ENCODE results near the gene ZC3HAV1L. TPM values are rescaled to one million over a fixed set of nuclear protein-coding genes. Genes with fewer than 3 reads are reported as not detected.

ZC3HAV1L gene
- total and polyA plus RNA-seq, 10 of the 15 experiments (the other 5 are each of a cell fraction or from before 2014, with no cell fraction given), result 0.09 to 16.3 (median 4.9) TPM

GRCh38 chr7:139047970-139048369, 12.1 kb upstream of the ZC3HAV1L start:
- FAIRE-seq (no peak), ATAC-seq (no peak), DNase-seq (ENCODE audit: low read depth, low spot score) (no peak)
- no peak overlapping the region for H2AFZ ChIP-seq (ENCODE audit: control insufficient read depth, low read depth, low read length)
- no peak overlapping the region for H3K9ac ChIP-seq (ENCODE audit: control insufficient read depth, insufficient read depth, low read length)
- 46% methylated on average over 3 of the region's 3 CpGs for WGBS (ENCODE audit: insufficient coverage, insufficient replicate concordance, low lambda C conversion rate, missing lambda C conversion rate)
- no peak overlapping the region for H3K4me2 ChIP-seq (ENCODE audit: control insufficient read depth, insufficient read depth)
- in situ Hi-C loops (cut with MboI) (no loop called here), intact Hi-C loops (cut with micrococcal nuclease; ENCODE audit: unreplicated experiment) (no loop called here)
- ChIA-PET RAD21 (ENCODE audit: unreplicated experiment) (no interaction called here), SMC1A (ENCODE audit: uncharacterized antibody, unreplicated experiment) (interaction anchor here (2.1 kb wide), 1 partner anchor 13 kb away, joined by 5 read pairs; no protein-coding TSS in a partner anchor), POLR2A (no interaction called here), CTCF (interaction anchor here (1.9 kb wide), 1 partner anchor 27 kb away, joined by 5 read pairs; no protein-coding TSS in a partner anchor)
- H3K4me3 ChIP-seq, result no peak overlapping the region
- H3K27me3 ChIP-seq (replicated peaks in 1 of 2; ENCODE audit: control insufficient read depth in 2 of 2, insufficient read depth in 2 of 2, low read length in 1 of 2), result no peaks in the 10 kb centered on the region
- no TSS peak for BruUV-seq (replicated peaks)
- peak; percentile 35 for TF ChIP-seq BCL3 (IDR thresholded peaks at IDR 0.05; ENCODE audit: borderline replicate concordance, insufficient read depth, low read depth, low read length, poor library complexity, severe bottlenecking)
- no peak for TF ChIP-seq NR2C2 (IDR thresholded peaks at IDR 0.05; ENCODE audit: borderline replicate concordance, control insufficient read depth, insufficient read length, low read depth)
- H3K79me2 ChIP-seq (ENCODE audit: control insufficient read depth, insufficient read depth, low read length), result no peaks in the 10 kb centered on the region
- H4K20me1 ChIP-seq (ENCODE audit: control insufficient read depth, insufficient read depth), result no peaks in the 10 kb centered on the region
- no peaks in the 10 kb centered on the region for H3K9me3 ChIP-seq (replicated peaks; ENCODE audit: control insufficient read depth, insufficient read depth, low read length)
- peaks cover 4% of the 10 kb centered on the region; the same call in 1 of the 2 replicates for H3K4me1 ChIP-seq (ENCODE audit: control insufficient read depth, insufficient read depth, low read length)
- no peak overlapping the region for H3K27ac ChIP-seq (ENCODE audit: control insufficient read depth, insufficient read depth)
- peaks cover 9 to 28% of the 10 kb centered on the region in 2 experiments for H3K36me3 ChIP-seq (ENCODE audit: control insufficient read depth in 2 of 2, insufficient read depth in 2 of 2, low read length in 1 of 2)

- no peak overlapping the region for H2AFZ ChIP-seq (ENCODE audit: control insufficient read depth, low read depth, low read length)
- H3K9ac ChIP-seq (ENCODE audit: control insufficient read depth, insufficient read depth, low read length), result no peak overlapping the region
- H3K27ac ChIP-seq (ENCODE audit: control insufficient read depth, insufficient read depth), result no peak overlapping the region
- H3K79me2 ChIP-seq (ENCODE audit: control insufficient read depth, insufficient read depth, low read length), result no peaks in the 10 kb centered on the region
- ChIA-PET SMC1A (ENCODE audit: uncharacterized antibody, unreplicated experiment) (interaction anchor here (0.7 to 1.7 kb wide), 3 partner anchors 9 to 29 kb away, joined by 3 to 4 read pairs (median 4); no protein-coding TSS in a partner anchor), RAD21 (ENCODE audit: unreplicated experiment) (interaction anchor here (0.6 kb wide), 1 partner anchor 26 kb away, joined by 4 read pairs; no protein-coding TSS in a partner anchor), CTCF (interaction anchor here (1.9 kb wide), 1 partner anchor 29 kb away, joined by 5 read pairs; no protein-coding TSS in a partner anchor), POLR2A (interaction anchor here (0.6 kb wide), 1 partner anchor 16 kb away, joined by 6 read pairs; no protein-coding TSS in a partner anchor)
- no TSS peak for BruUV-seq (replicated peaks)
- DNase-seq (ENCODE audit: low read depth, low spot score) (no peak), ATAC-seq (no peak), FAIRE-seq (no peak)
- no peak overlapping the region for H3K4me2 ChIP-seq (ENCODE audit: control insufficient read depth, insufficient read depth)
- intact Hi-C loops (cut with micrococcal nuclease; ENCODE audit: unreplicated experiment) (no loop called here), in situ Hi-C loops (cut with MboI) (no loop called here)
- H3K36me3 ChIP-seq (ENCODE audit: control insufficient read depth in 2 of 2, insufficient read depth in 2 of 2, low read length in 1 of 2), result peaks cover 6 to 20% of the 10 kb centered on the region in 2 experiments; a peak in 3 of 4 replicates
- H3K27me3 ChIP-seq (replicated peaks in 1 of 2; ENCODE audit: control insufficient read depth in 2 of 2, insufficient read depth in 2 of 2, low read length in 1 of 2), result no peaks in the 10 kb centered on the region
- whole genome bisulfite sequencing (ENCODE audit: insufficient coverage, insufficient replicate concordance, low lambda C conversion rate, missing lambda C conversion rate), result 99% methylated on average over 6 of the region's 6 CpGs
- H4K20me1 ChIP-seq (ENCODE audit: control insufficient read depth, insufficient read depth), result no peaks in the 10 kb centered on the region
- TF ChIP-seq RB1 (IDR thresholded peaks at IDR 0.05; ENCODE audit: borderline replicate concordance) (no peak), CBX5 (IDR thresholded peaks at IDR 0.05; ENCODE audit: low read depth) (no peak), SRF (IDR thresholded peaks at IDR 0.05; ENCODE audit: low read depth in 2 of 2, low read length in 2 of 2) (no peak), SMARCA5 (IDR thresholded peaks at IDR 0.05) (no peak), KDM1A (IDR thresholded peaks at IDR 0.05; ENCODE audit: borderline replicate concordance) (no peak), RUNX3 (IDR thresholded peaks at IDR 0.05; ENCODE audit: low read length) (no peak)
- H3K9me3 ChIP-seq (replicated peaks; ENCODE audit: control insufficient read depth, insufficient read depth, low read length), result no peaks in the 10 kb centered on the region
- peaks cover 4% of the 10 kb centered on the region; the same call in 1 of the 2 replicates for H3K4me1 ChIP-seq (ENCODE audit: control insufficient read depth, insufficient read depth, low read length)
- no peak overlapping the region for H3K4me3 ChIP-seq
Measured at GRCh38 chr7:139046143-139046542, 10.3 kb upstream of the ZC3HAV1L start.
